H1 (cell line): Measurements from ENCODE around the gene PCCA. TPM values are rescaled to one million over a fixed set of nuclear protein-coding genes. Genes with fewer than 3 reads are reported as not detected.

Experiments
- CTCF ChIA-PET: fragments of 300-600 bp; sonication (Branson Sonifier 250); formaldehyde crosslinking; loops from one replicate; lab custom pipeline; 2021; ENCODE audit not compliant: partially characterized antibody; lab: Charles Lee
- POLR2A ChIA-PET: fragments of 300-600 bp; sonication (Branson Sonifier 250); formaldehyde crosslinking; loops from one replicate; lab custom pipeline; 2021; ENCODE audit warnings: inconsistent platforms; ENCODE audit not compliant: partially characterized antibody; lab: Charles Lee
- DNase-seq, 2 experiments: peaks; one replicate each; pipeline versions ENCODE4 v3.0.0 to v3.0.0-alpha.2; 2010 to 2022; ENCODE audit warnings: low spot score in 2 of 2, low read depth in 1 of 2, mixed read lengths in 1 of 2
- FAIRE-seq: peaks from 2 replicates; lab custom pipeline; 2011; peaks lifted over from hg19 to GRCh38; lab: Jason Lieb, UNC
- H2AFZ ChIP-seq: 2 replicates; pipeline ENCODE4 v1.8.1; 2012; ENCODE audit warnings: low read length, inconsistent platforms
- H2AK5ac ChIP-seq: 2 replicates; pipeline ENCODE4 v1.6.1; 2013; ENCODE audit warnings: low read depth, low read length
- H2BK120ac ChIP-seq: replicated peaks from 2 replicates; pipeline ENCODE3; 2013; ENCODE audit warnings: low read depth, low read length, inconsistent platforms
- H2BK12ac ChIP-seq: 2 replicates; pipeline ENCODE4 v1.6.1; 2013; ENCODE audit warnings: low read depth, low read length
- H2BK15ac ChIP-seq: 2 replicates; pipeline ENCODE4 v1.6.1; 2013; ENCODE audit warnings: low read length
- H2BK20ac ChIP-seq: 2 replicates; pipeline ENCODE4 v1.6.1; 2013; ENCODE audit warnings: low read length
- H2BK5ac ChIP-seq: 2 replicates; pipeline ENCODE4 v1.6.1; 2013; ENCODE audit warnings: low read depth, low read length
- H3K14ac ChIP-seq: 2 replicates; pipeline ENCODE4 v1.6.1; 2013; ENCODE audit warnings: inconsistent platforms; ENCODE audit not compliant: insufficient read length
- H3K18ac ChIP-seq: 2 replicates; pipeline ENCODE4 v1.6.1; 2013; ENCODE audit warnings: low read length; ENCODE audit errors: extremely low read depth
- H3K23ac ChIP-seq: 2 replicates; pipeline ENCODE4 v1.6.1; 2013; ENCODE audit warnings: inconsistent platforms; ENCODE audit not compliant: insufficient read length
- H3K23me2 ChIP-seq: 2 replicates; pipeline ENCODE4 v1.6.1; 2013; ENCODE audit warnings: low read depth, low read length
- H3K27ac ChIP-seq: 2 replicates; pipeline ENCODE4 v1.6.1; 2011; ENCODE audit warnings: low read depth, low read length, inconsistent platforms
- H3K27me3 ChIP-seq, 4 experiments: replicated peaks in 1 of 4; 1 replicate in 1 of 4; 2 replicates in 3 of 4; pipeline versions ENCODE4 v1.6.1 to v1.8.1; 2011 to 2013; ENCODE audit warnings: low read length in 3 of 4, mild to moderate bottlenecking in 3 of 4, inconsistent platforms in 2 of 4, mixed read lengths in 2 of 4, moderate library complexity in 1 of 4; ENCODE audit not compliant: control insufficient read depth in 3 of 4, insufficient read depth in 3 of 4; ENCODE audit errors: extremely low read depth in 1 of 4
- H3K36me3 ChIP-seq, 4 experiments: 2 replicates each; pipeline versions ENCODE4 v1.6.1 to v1.8.1; 2011 to 2013; ENCODE audit warnings: mild to moderate bottlenecking in 4 of 4, low read length in 3 of 4, moderate library complexity in 2 of 4, control low read depth in 1 of 4, inconsistent platforms in 1 of 4; ENCODE audit not compliant: insufficient read depth in 4 of 4, control insufficient read depth in 2 of 4
- H3K4ac ChIP-seq: replicated peaks from 2 replicates; pipeline ENCODE3; 2013; ENCODE audit warnings: low read length, low read depth, mixed read lengths, inconsistent platforms; ENCODE audit not compliant: insufficient read length
- H3K4me1 ChIP-seq, 4 experiments: replicated peaks in 1 of 4; 1 replicate in 1 of 4; 2 replicates in 3 of 4; pipeline versions ENCODE4 v1.6.1 to v1.8.1; 2011 to 2013; ENCODE audit warnings: low read length in 3 of 4, inconsistent platforms in 2 of 4, mixed read lengths in 1 of 4; ENCODE audit not compliant: insufficient read depth in 4 of 4, control insufficient read depth in 3 of 4
- H3K4me2 ChIP-seq, 2 experiments: 2 replicates each; pipeline versions ENCODE4 v1.6.1 to v1.8.1; 2011 to 2013; ENCODE audit warnings: low read depth in 2 of 2, low read length in 2 of 2, control low read depth in 1 of 2, inconsistent platforms in 1 of 2, mild to moderate bottlenecking in 1 of 2; ENCODE audit not compliant: insufficient read depth in 1 of 2
- H3K4me3 ChIP-seq, 4 experiments: fragments of 200-600, 300-600 bp in 1 of 4; sonication (generic), shearing (Covaris generic), sonication (Bioruptor Twin) in 1 of 4; 2 replicates each; pipeline versions ENCODE4 v1.5.1 to v1.8.1; 2011 to 2016; ENCODE audit warnings: low read length in 4 of 4, low read depth in 3 of 4, control low read depth in 2 of 4, inconsistent platforms in 2 of 4, mild to moderate bottlenecking in 2 of 4, mixed read lengths in 1 of 4, moderate library complexity in 1 of 4; ENCODE audit not compliant: insufficient read depth in 2 of 4; ENCODE audit errors: extremely low read depth in 1 of 4
- H3K56ac ChIP-seq: replicated peaks from 2 replicates; pipeline ENCODE3; 2013; ENCODE audit warnings: low read depth, mild to moderate bottlenecking, mixed read lengths, low read length, inconsistent platforms; ENCODE audit not compliant: insufficient read length
- H3K79me1 ChIP-seq: 2 replicates; pipeline ENCODE4 v1.6.1; 2013; ENCODE audit warnings: low read depth, low read length, control low read depth
- H3K79me2 ChIP-seq, 2 experiments: 2 replicates each; pipeline versions ENCODE4 v1.6.1 to v1.8.1; 2012 to 2013; ENCODE audit warnings: low read length in 2 of 2, mild to moderate bottlenecking in 2 of 2, inconsistent platforms in 1 of 2; ENCODE audit not compliant: insufficient read depth in 2 of 2, control insufficient read depth in 1 of 2
- H3K9ac ChIP-seq, 4 experiments: replicated peaks in 1 of 4; 1 replicate in 1 of 4; 2 replicates in 3 of 4; pipeline versions ENCODE4 v1.6.1 to v1.8.1; 2011 to 2013; ENCODE audit warnings: low read depth in 3 of 4, low read length in 3 of 4, control low read depth in 2 of 4, mild to moderate bottlenecking in 2 of 4, moderate library complexity in 2 of 4, inconsistent platforms in 1 of 4; ENCODE audit errors: extremely low read depth in 1 of 4
- H3K9me3 ChIP-seq, 2 experiments: 2 replicates each; pipeline versions ENCODE4 v1.6.1 to v1.8.1; 2012 to 2013; ENCODE audit warnings: mild to moderate bottlenecking in 2 of 2, moderate library complexity in 2 of 2, control low read depth in 1 of 2, inconsistent platforms in 1 of 2, low read depth in 1 of 2, low read length in 1 of 2, mixed read lengths in 1 of 2; ENCODE audit not compliant: insufficient read depth in 2 of 2
- H4K20me1 ChIP-seq, 2 experiments: replicated peaks in 1 of 2; 2 replicates each; pipeline versions ENCODE3 to v1.8.1; 2011 to 2013; ENCODE audit warnings: inconsistent platforms in 2 of 2, low read length in 2 of 2, mild to moderate bottlenecking in 1 of 2; ENCODE audit not compliant: insufficient read depth in 2 of 2, control insufficient read depth in 1 of 2
- H4K5ac ChIP-seq: 2 replicates; pipeline ENCODE4 v1.6.1; 2013; ENCODE audit warnings: low read length, low read depth, mixed read lengths, inconsistent platforms; ENCODE audit not compliant: insufficient read length
- H4K8ac ChIP-seq: 2 replicates; pipeline ENCODE4 v1.8.0; 2013; ENCODE audit warnings: mild to moderate bottlenecking, moderate library complexity, low read length, inconsistent platforms; ENCODE audit not compliant: insufficient read depth; ENCODE audit errors: extremely low read depth
- H4K91ac ChIP-seq: replicated peaks from 2 replicates; pipeline ENCODE3; 2013; ENCODE audit warnings: low read length, mixed read lengths, inconsistent platforms; ENCODE audit not compliant: insufficient read length
- ATF2 ChIP-seq: IDR thresholded peaks from 2 replicates; pipeline ENCODE4 v1.6.1; 2012; ENCODE audit warnings: low read length, inconsistent platforms
- CEBPB ChIP-seq: IDR thresholded peaks from 2 replicates; pipeline ENCODE4 v1.6.1; 2012; ENCODE audit warnings: low read depth, low read length
- HDAC2 ChIP-seq, 2 experiments: fragments of 300-600 bp in 1 of 2; sonication (generic) in 1 of 2; IDR thresholded peaks; 2 replicates each; pipeline ENCODE4 v1.6.1; 2011 to 2012; ENCODE audit warnings: low read depth in 2 of 2, low read length in 2 of 2, mild to moderate bottlenecking in 2 of 2, moderate library complexity in 2 of 2, borderline replicate concordance in 1 of 2, inconsistent platforms in 1 of 2
- KDM1A ChIP-seq: fragments of 200-600, 300-600 bp; sonication (generic); IDR thresholded peaks from 2 replicates; pipeline ENCODE4 v1.7.1; 2016; ENCODE audit warnings: mild to moderate bottlenecking, low read length, borderline replicate concordance
- NRF1 ChIP-seq: IDR thresholded peaks from 2 replicates; pipeline ENCODE4 v1.6.1; 2011; ENCODE audit warnings: mild to moderate bottlenecking, low read depth, low read length, improper control_type of control experiment
- RAD21 ChIP-seq, 2 experiments: IDR thresholded peaks in 1 of 2; conservative IDR thresholded peaks in 1 of 2; 2 replicates each; pipeline ENCODE4 v1.6.1; 2011; ENCODE audit warnings: low read depth in 2 of 2, low read length in 2 of 2, improper control_type of control experiment in 1 of 2, inconsistent platforms in 1 of 2, mild to moderate bottlenecking in 1 of 2, moderate library complexity in 1 of 2
- SAP30 ChIP-seq: fragments of 300-600 bp; sonication (generic); IDR thresholded peaks from 2 replicates; pipeline ENCODE4 v1.7.1; 2012; ENCODE audit warnings: low read length, moderate library complexity, mild to moderate bottlenecking, inconsistent platforms; ENCODE audit not compliant: insufficient read depth, insufficient replicate concordance
- WGBS, 2 experiments: shearing (Covaris generic) in 1 of 2; methylation state at CpG; one replicate each; pipeline versions ENCODE4 v1.1.6 to v1.1.7; 2013 to 2015; ENCODE audit warnings: low lambda C conversion rate in 2 of 2, mixed read lengths in 2 of 2, inconsistent platforms in 1 of 2, low coverage in 1 of 2, missing lambda C conversion rate in 1 of 2; ENCODE audit not compliant: insufficient replicate concordance in 2 of 2, insufficient coverage in 1 of 2, insufficient read length in 1 of 2; ENCODE audit errors: extremely low coverage in 1 of 2, missing lambda C conversion rate in 1 of 2; 5-methylcytosine and 5-hydroxymethylcytosine counted together
- polyA plus RNA-seq, 7 experiments: library from polyadenylated mRNA; depleted of rRNA in 3 of 7; stranded (reverse) in 5 of 7; unstranded in 2 of 7; fragments of >200 nt in 5 of 7; fragments of 200-250 nt in 2 of 7; gene quantifications; 1 replicate in 5 of 7; 2 replicates in 1 of 7; 4 replicates in 1 of 7; pipeline versions ENCODE4 v1.2.1 to v1.2.3, GENCODE V29; 2011 to 2013; ENCODE audit warnings: missing spikeins in 2 of 7, mixed read lengths in 2 of 7
- total RNA-seq: library from RNA; stranded (reverse); fragmentation: NEBNext Ultra II Directional; extraction: Animal tissue kit (Norgen Biotek cat#: 25700); gene quantifications from 2 replicates; pipeline ENCODE4 v1.2.1, GENCODE V29; 2021

PCCA gene
- total and polyA plus RNA-seq, 2 of the 8 experiments (the other 6 are each of a cell fraction or from before 2014, with no cell fraction given) = 18.4 to 49.8 TPM

DNA sequence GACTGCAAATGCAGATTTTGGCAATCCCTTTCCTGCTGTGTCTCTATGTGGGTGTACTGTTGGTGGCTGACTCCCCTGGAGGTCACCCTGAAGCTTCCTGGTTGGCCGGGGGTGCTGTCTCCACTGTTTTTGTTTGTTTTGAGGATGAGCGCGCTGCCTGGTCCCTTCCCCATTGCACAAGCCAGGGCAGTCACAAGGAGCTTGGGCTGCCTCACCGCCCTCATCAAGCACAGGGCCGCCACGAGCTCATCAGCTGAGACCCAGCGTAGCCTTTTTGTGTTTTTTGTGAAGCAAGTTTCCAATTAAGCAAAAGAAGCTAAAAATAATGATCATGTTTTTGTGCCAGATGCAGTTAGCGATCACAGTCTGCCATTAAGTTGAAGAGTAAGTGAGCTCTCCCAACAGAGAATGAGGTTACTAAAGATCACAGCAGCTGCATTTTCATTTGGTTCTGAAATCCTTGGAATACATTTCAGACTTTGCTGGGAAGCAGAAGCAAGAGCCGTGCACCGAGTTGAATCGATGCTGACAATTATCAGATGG is 441.8 kb downstream of the PCCA start:
- Histone ChIP-seq H3K4ac (no peak overlapping the region), H3K79me2 (no peaks in the 10 kb centered on the region), H3K9me3 (no peaks in the 10 kb centered on the region), H3K14ac (no peak overlapping the region), H2BK120ac (no peak overlapping the region), H3K23ac (no peak overlapping the region), H3K27ac (no peak overlapping the region), H3K18ac (no peak overlapping the region), H4K20me1 (no peaks in the 10 kb centered on the region), H3K9ac (no peak overlapping the region), H4K8ac (no peak overlapping the region), H3K4me1 (peaks cover 2 to 10% (median 3%) of the 10 kb centered on the region in 4 experiments; a peak in 5 of 7 replicates), H3K23me2 (no peaks in the 10 kb centered on the region), H3K79me1 (no peaks in the 10 kb centered on the region), H2AK5ac (no peak overlapping the region), H3K4me2 (peak overlapping the region in 1 of 2 experiments; percentile 13; a peak in 1 of 4 replicates), H3K56ac (no peak overlapping the region), H4K91ac (no peak overlapping the region), H2BK15ac (no peak overlapping the region), H3K27me3 (no peaks in the 10 kb centered on the region), H2BK20ac (no peak overlapping the region), H3K36me3 (peaks cover 0 to 4% (median 2%) of the 10 kb centered on the region in 4 experiments; a peak in 2 of 8 replicates), H4K5ac (no peak overlapping the region), H2BK12ac (no peak overlapping the region), H3K4me3 (no peak overlapping the region), H2BK5ac (peak overlapping the region; percentile 49; the same call in 1 of the 2 replicates), H2AFZ (no peak overlapping the region)
- ChIA-PET CTCF (interaction anchor here (0.7 to 4.6 kb wide), 8 partner anchors 8 to 875 kb away, joined by 3 to 32 read pairs (median 3); no protein-coding TSS in a partner anchor), POLR2A (interaction anchor here (1.6 kb wide), 1 partner anchor 20 kb away, joined by 3 read pairs; no protein-coding TSS in a partner anchor)
- FAIRE-seq (no peak), DNase-seq (peak in 1 of 2 experiments; percentile 47)
- TF ChIP-seq NRF1 = no peak
- no peak for TF ChIP-seq KDM1A
- no peak for TF ChIP-seq SAP30
- TF ChIP-seq ATF2 = no peak
- no peak for TF ChIP-seq RAD21 (IDR thresholded peaks at IDR 0.05 in 1 of 2, conservative IDR thresholded peaks at IDR 0.05 in 1 of 2; ENCODE audit: low read depth in 2 of 2, low read length in 2 of 2)
- TF ChIP-seq CEBPB = 0 out of 2 replicates have a peak, but pooled peaks have one; percentile 24
- no peak for TF ChIP-seq HDAC2 (IDR thresholded peaks at IDR 0.05; ENCODE audit: borderline replicate concordance in 1 of 2, low read depth in 2 of 2, low read length in 2 of 2)
- 81% methylated on average over 11 of the region's 11 CpGs; no CpG with 5 or more reads in 1 of the 2 experiments for WGBS, 2 experiments
